H9 (cell line): Measurements from ENCODE around the gene ST6GALNAC5. TPM values are rescaled to one million over a fixed set of nuclear protein-coding genes. Genes with fewer than 3 reads are reported as not detected.

ENCODE experiments used
- DNase-seq: peaks from one replicate; pipeline ENCODE4 v3.0.0-alpha.2; 2017
- H2AFZ ChIP-seq: one replicate; pipeline ENCODE4 v1.6.1; 2013; ENCODE audit warnings: mild to moderate bottlenecking, low read length, control low read depth, moderate library complexity
- H2AK5ac ChIP-seq: 2 replicates; pipeline ENCODE4 v1.6.1; 2013; ENCODE audit warnings: low read length, control low read depth, mixed read lengths; ENCODE audit not compliant: insufficient read length
- H2BK120ac ChIP-seq: one replicate; pipeline ENCODE4 v1.6.1; 2013; ENCODE audit warnings: low read depth, mild to moderate bottlenecking, low read length, control low read depth, inconsistent platforms; ENCODE audit not compliant: poor library complexity, severe bottlenecking
- H2BK12ac ChIP-seq: 2 replicates; pipeline ENCODE4 v1.6.1; 2013; ENCODE audit warnings: low read length, control low read depth, mixed read lengths, low read depth; ENCODE audit not compliant: insufficient read length
- H2BK15ac ChIP-seq: 2 replicates; pipeline ENCODE4 v1.6.1; 2013; ENCODE audit warnings: low read depth, low read length, control low read depth
- H2BK20ac ChIP-seq: one replicate; pipeline ENCODE4 v1.6.1; 2013; ENCODE audit warnings: low read depth, mild to moderate bottlenecking, low read length, control low read depth, inconsistent platforms; ENCODE audit not compliant: poor library complexity, severe bottlenecking
- H2BK5ac ChIP-seq: 2 replicates; pipeline ENCODE4 v1.6.1; 2013; ENCODE audit warnings: low read length, control low read depth, mixed read lengths; ENCODE audit not compliant: insufficient read length
- H3K14ac ChIP-seq: 2 replicates; pipeline ENCODE4 v1.6.1; 2013; ENCODE audit warnings: low read length, control low read depth; ENCODE audit not compliant: insufficient read depth
- H3K18ac ChIP-seq: 2 replicates; pipeline ENCODE4 v1.6.1; 2013; ENCODE audit warnings: low read depth, mild to moderate bottlenecking, mixed read lengths, low read length, control low read depth; ENCODE audit not compliant: insufficient read length
- H3K23ac ChIP-seq: 2 replicates; pipeline ENCODE4 v1.6.1; 2013; ENCODE audit warnings: low read length, control low read depth, mixed read lengths, low read depth; ENCODE audit not compliant: insufficient read length
- H3K23me2 ChIP-seq: 2 replicates; pipeline ENCODE4 v1.6.1; 2013; ENCODE audit warnings: low read depth, mild to moderate bottlenecking, mixed read lengths, low read length, control low read depth; ENCODE audit not compliant: insufficient read length, poor library complexity, severe bottlenecking
- H3K27ac ChIP-seq: 2 replicates; pipeline ENCODE4 v1.5.1; 2013; ENCODE audit warnings: low read length, control low read depth, mixed read lengths, low read depth; ENCODE audit not compliant: insufficient read length
- H3K27me3 ChIP-seq: 2 replicates; pipeline ENCODE4 v1.6.1; 2013; ENCODE audit warnings: low read length, control low read depth, inconsistent platforms; ENCODE audit not compliant: insufficient read depth
- H3K4ac ChIP-seq: 2 replicates; pipeline ENCODE4 v1.6.1; 2013; ENCODE audit warnings: low read depth, mild to moderate bottlenecking, control low read depth, inconsistent platforms, low read length, moderate library complexity
- H3K4me1 ChIP-seq: 2 replicates; pipeline ENCODE4 v1.6.1; 2013; ENCODE audit warnings: low read length, control low read depth, inconsistent platforms; ENCODE audit not compliant: insufficient read depth
- H3K4me2 ChIP-seq: 2 replicates; pipeline ENCODE4 v1.6.1; 2013; ENCODE audit warnings: low read length, control low read depth, mixed read lengths; ENCODE audit not compliant: insufficient read length, insufficient read depth
- H3K56ac ChIP-seq: 2 replicates; pipeline ENCODE4 v1.6.1; 2013; ENCODE audit warnings: low read depth, mild to moderate bottlenecking, mixed read lengths, low read length, control low read depth; ENCODE audit not compliant: insufficient read length
- H3K79me1 ChIP-seq: 2 replicates; pipeline ENCODE4 v1.6.1; 2013; ENCODE audit warnings: low read depth, mild to moderate bottlenecking, moderate library complexity, low read length, control low read depth, inconsistent platforms; ENCODE audit not compliant: insufficient read depth, poor library complexity, severe bottlenecking
- H3K79me2 ChIP-seq: 2 replicates; pipeline ENCODE4 v1.6.1; 2013; ENCODE audit warnings: low read length, control low read depth, inconsistent platforms; ENCODE audit not compliant: insufficient read depth
- H3K9ac ChIP-seq: 2 replicates; pipeline ENCODE4 v1.6.1; 2013; ENCODE audit warnings: low read length, control low read depth, mixed read lengths; ENCODE audit not compliant: insufficient read length; ENCODE audit errors: extremely low read depth
- H3K9me3 ChIP-seq: one replicate; pipeline ENCODE4 v1.6.1; 2013; ENCODE audit warnings: low read depth, low read length, inconsistent platforms; ENCODE audit not compliant: control insufficient read depth
- H3T11ph ChIP-seq: one replicate; pipeline ENCODE4 v1.6.1; 2013; ENCODE audit warnings: mild to moderate bottlenecking, low read length, control low read depth, inconsistent platforms
- H4K20me1 ChIP-seq: one replicate; pipeline ENCODE4 v1.6.1; 2013; ENCODE audit not compliant: control insufficient read depth, insufficient read length, insufficient read depth
- H4K5ac ChIP-seq: 2 replicates; pipeline ENCODE4 v1.6.1; 2013; ENCODE audit warnings: low read depth, mild to moderate bottlenecking, mixed read lengths, low read length, control low read depth; ENCODE audit not compliant: insufficient read length
- H4K8ac ChIP-seq: replicated peaks from 2 replicates; pipeline ENCODE4 v1.6.1; 2013; ENCODE audit warnings: low read length, control low read depth, mixed read lengths, low read depth; ENCODE audit not compliant: insufficient read length
- H4K91ac ChIP-seq: 2 replicates; pipeline ENCODE4 v1.6.1; 2013; ENCODE audit warnings: low read depth, mild to moderate bottlenecking, moderate library complexity, mixed read lengths, low read length, control low read depth; ENCODE audit not compliant: insufficient read length
- H3K27ac Mint-ChIP-seq, 3 experiments: 2 replicates in 2 of 3; 3 replicates in 1 of 3; pipeline ENCODE4 v1.8.0; 2020 to 2021; ENCODE audit warnings: mixed read lengths in 3 of 3, mild to moderate bottlenecking in 1 of 3, moderate library complexity in 1 of 3
- H3K27me3 Mint-ChIP-seq: 2 replicates; pipeline ENCODE4 v1.8.0; 2021; ENCODE audit warnings: low read depth, mild to moderate bottlenecking, moderate library complexity, mixed read lengths
- H3K36me3 Mint-ChIP-seq, 3 experiments: 2 replicates in 2 of 3; 3 replicates in 1 of 3; pipeline ENCODE4 v1.8.0; 2020 to 2021; ENCODE audit warnings: low read depth in 3 of 3, mixed read lengths in 3 of 3; ENCODE audit not compliant: insufficient read depth in 1 of 3
- H3K4me1 Mint-ChIP-seq, 2 experiments: 2 replicates each; pipeline ENCODE4 v1.8.0; 2020; ENCODE audit warnings: mixed read lengths in 2 of 2
- H3K4me3 Mint-ChIP-seq, 2 experiments: 2 replicates in 1 of 2; 3 replicates in 1 of 2; pipeline ENCODE4 v1.8.0; 2020 to 2021; ENCODE audit warnings: mild to moderate bottlenecking in 2 of 2, mixed read lengths in 2 of 2, moderate library complexity in 1 of 2
- H3K9me3 Mint-ChIP-seq, 2 experiments: 2 replicates in 1 of 2; 3 replicates in 1 of 2; pipeline ENCODE4 v1.8.0; 2020; ENCODE audit warnings: mild to moderate bottlenecking in 2 of 2, mixed read lengths in 2 of 2, moderate library complexity in 1 of 2
- WGBS: extraction: QIAGEN DNeasy Blood & Tissue Kit; methylation state at CpG from one replicate; pipeline ENCODE4 v1.1.7; 2013; ENCODE audit warnings: missing lambda C conversion rate, low lambda C conversion rate, mixed read lengths; ENCODE audit not compliant: insufficient read length; ENCODE audit errors: extremely low coverage; 5-methylcytosine and 5-hydroxymethylcytosine counted together
- total RNA-seq: library from RNA; stranded (reverse); gene quantifications from 2 replicates; pipeline ENCODE4 v1.2.1, GENCODE V29; 2021
- TF ChIP-seq, protein P1 (sequence below): fragments of 200-600 bp; sonication (generic); conservative IDR thresholded peaks from 3 replicates; pipeline ENCODE4 v1.8.0; 2021; ENCODE audit warnings: antibody characterized with exemption, mild to moderate bottlenecking

ST6GALNAC5 gene
- total RNA-seq, 1 experiment from 2014 or later, result 3.3 TPM

DNA sequence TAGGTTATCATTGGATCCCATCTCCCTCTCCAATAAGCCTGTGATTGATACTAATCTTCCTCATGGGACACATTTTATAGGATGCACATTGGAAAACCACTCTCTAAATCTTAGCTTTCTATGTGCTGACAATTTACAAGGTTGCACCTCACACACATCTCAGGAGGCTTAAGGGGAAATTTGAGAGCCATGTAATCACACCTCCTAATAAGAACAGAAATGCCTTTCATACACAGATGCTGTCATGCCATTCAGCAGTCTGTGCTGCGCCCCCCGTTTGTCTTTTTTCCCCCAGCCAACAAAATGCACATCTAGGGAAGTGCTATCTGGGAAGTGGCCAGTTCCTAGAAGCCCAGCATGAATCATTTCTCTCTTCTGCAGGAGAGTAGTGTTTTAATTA, 154.5 kb downstream of the ST6GALNAC5 start:
- Histone ChIP-seq H2BK5ac (no peak overlapping the region), H4K5ac (no peak overlapping the region), H3K27me3 (no peaks in the 10 kb centered on the region), H3K4me1 (peaks cover 15% of the 10 kb centered on the region), H4K91ac (no peak overlapping the region), H2AK5ac (no peak overlapping the region), H3K9ac (no peak overlapping the region), H2BK120ac (no peak overlapping the region), H3K18ac (no peak overlapping the region), H2BK12ac (no peak overlapping the region), H3K4ac (no peak overlapping the region), H2BK15ac (no peak overlapping the region), H4K8ac (no peak overlapping the region), H3K56ac (no peak overlapping the region), H3K23me2 (no peaks in the 10 kb centered on the region), H4K20me1 (no peaks in the 10 kb centered on the region), H3K23ac (no peak overlapping the region), H2AFZ (no peak overlapping the region), H3K9me3 (no peaks in the 10 kb centered on the region), H3K14ac (no peak overlapping the region), H3K27ac (no peak overlapping the region), H3K79me1 (no peaks in the 10 kb centered on the region), H3K4me2 (no peak overlapping the region), H3T11ph (no peak overlapping the region), H3K79me2 (no peaks in the 10 kb centered on the region), H2BK20ac (no peak overlapping the region)
- Mint-ChIP-seq H3K27me3 (0 out of 2 replicates have a peak, but pooled peaks cover 2% of the 10 kb centered on the region), H3K36me3 (no peaks in the 10 kb centered on the region; a peak in 1 of 7 replicates), H3K9me3 (no peaks in the 10 kb centered on the region), H3K27ac (no peak overlapping the region), H3K4me1 (peaks cover 51 to 54% of the 10 kb centered on the region in 2 experiments), H3K4me3 (no peak overlapping the region)
- TF ChIP-seq, protein P1, sequence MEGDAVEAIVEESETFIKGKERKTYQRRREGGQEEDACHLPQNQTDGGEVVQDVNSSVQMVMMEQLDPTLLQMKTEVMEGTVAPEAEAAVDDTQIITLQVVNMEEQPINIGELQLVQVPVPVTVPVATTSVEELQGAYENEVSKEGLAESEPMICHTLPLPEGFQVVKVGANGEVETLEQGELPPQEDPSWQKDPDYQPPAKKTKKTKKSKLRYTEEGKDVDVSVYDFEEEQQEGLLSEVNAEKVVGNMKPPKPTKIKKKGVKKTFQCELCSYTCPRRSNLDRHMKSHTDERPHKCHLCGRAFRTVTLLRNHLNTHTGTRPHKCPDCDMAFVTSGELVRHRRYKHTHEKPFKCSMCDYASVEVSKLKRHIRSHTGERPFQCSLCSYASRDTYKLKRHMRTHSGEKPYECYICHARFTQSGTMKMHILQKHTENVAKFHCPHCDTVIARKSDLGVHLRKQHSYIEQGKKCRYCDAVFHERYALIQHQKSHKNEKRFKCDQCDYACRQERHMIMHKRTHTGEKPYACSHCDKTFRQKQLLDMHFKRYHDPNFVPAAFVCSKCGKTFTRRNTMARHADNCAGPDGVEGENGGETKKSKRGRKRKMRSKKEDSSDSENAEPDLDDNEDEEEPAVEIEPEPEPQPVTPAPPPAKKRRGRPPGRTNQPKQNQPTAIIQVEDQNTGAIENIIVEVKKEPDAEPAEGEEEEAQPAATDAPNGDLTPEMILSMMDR, result no peak
- no peak for DNase-seq
- no CpG with 5 or more reads among the region's 2 CpGs for WGBS
